ENCODE results near the gene SPHK1. TPM values are rescaled to one million over a fixed set of nuclear protein-coding genes. Genes with fewer than 3 reads are reported as not detected.

Gene SPHK1, protein sequence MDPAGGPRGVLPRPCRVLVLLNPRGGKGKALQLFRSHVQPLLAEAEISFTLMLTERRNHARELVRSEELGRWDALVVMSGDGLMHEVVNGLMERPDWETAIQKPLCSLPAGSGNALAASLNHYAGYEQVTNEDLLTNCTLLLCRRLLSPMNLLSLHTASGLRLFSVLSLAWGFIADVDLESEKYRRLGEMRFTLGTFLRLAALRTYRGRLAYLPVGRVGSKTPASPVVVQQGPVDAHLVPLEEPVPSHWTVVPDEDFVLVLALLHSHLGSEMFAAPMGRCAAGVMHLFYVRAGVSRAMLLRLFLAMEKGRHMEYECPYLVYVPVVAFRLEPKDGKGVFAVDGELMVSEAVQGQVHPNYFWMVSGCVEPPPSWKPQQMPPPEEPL
- total RNA-seq: 13.1 and 14.6 TPM in 2 replicates

DNA sequence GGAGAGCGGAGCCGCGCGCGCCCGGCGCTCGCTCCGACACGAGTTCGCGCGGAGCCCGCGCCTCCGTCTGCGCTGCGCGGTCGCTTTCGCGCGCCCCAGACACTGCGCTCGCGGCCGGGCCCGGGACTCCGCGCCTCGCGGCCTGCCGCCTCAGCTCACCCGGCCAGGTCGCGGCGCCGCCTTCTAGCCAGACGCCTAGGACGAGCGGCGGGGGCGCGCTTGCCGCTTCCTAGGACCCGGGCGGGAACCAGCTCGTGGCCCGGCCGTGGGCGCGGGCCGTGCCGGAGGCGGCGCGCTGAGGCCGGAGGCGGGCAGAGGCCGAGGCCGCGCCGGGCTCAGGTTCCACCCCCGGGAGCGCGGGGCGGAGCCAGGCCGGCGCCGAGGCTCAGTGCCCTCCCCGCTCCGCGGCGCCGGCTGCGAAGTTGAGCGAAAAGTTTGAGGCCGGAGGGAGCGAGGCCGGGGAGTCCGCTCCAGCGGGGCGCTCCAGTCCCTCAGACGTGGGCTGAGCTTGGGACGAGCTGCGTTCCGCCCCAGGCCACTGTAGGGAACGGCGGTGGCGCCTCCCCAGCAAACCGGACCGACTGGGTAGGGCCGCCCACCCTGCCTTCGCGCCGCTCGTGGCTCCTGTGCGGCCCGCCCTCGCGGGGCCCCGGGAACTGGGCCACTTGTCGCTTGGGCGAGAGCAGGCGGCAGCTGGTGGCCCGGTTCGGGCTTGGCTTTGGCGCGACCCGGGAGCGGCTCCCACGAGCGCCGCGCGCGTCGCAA is at the start of gene SPHK1:
TSS of gene SPHK1 (plus strand) at position 388 of the 765 bp plus-strand sequence. CDS start 1,036 bp downstream, outside the sequence.

DNA sequence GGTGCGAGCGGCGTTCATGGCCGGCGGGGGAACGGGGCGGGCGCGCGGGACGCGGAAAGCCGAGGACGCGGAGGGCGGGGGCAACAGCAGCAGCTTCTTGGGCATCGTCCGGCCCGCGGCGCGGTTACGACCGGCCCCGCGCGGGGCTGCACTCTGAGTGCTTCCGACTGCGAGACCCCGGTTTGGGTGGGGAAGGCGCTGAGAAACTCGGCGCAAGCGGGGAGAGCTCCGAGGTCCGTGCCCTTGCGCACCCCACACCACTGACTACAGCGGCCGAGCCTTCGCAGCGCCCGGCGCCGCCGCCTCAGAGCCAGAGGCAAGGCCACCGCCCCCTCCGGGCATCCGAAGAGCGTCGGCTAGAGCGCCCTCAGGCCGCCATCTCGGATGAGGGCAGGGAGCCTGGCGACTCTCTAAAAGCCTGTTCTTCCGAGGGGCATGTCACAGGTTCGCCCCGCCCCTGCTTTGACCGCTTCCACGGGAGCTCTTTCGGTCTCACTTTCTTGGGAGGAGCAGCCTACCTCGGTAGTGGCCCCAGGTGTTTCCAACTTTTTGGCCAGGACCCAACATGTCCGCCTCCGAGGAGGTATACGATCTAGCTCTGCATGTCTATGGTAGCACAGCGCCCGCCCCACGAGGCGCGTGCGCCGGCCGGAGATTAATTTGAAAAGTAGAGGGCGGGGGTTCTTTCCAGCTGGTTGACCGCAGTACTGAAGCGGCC is 30.7 kb upstream of the SPHK1 start, which contains the start of gene PRPSAP1:
TSS of gene PRPSAP1 (minus strand) at position 318 of the 718 bp plus-strand sequence. CDS start at position 105, 213 bp downstream.

Other genes starting within 250 kb of the SPHK1 start
- under 0.01 and 0.17 TPM in 2 replicates for gene FOXJ1, start 243.4 kb upstream of the SPHK1 start, total RNA-seq
- gene RNF157, start 144.1 kb upstream of the SPHK1 start, total RNA-seq: 1.0 and 2.5 TPM in 2 replicates
- 18.3 and 25.6 TPM in 2 replicates for gene UBALD2, start 119.3 kb upstream of the SPHK1 start, total RNA-seq
- gene QRICH2, start 76.3 kb upstream of the SPHK1 start, total RNA-seq: 0.59 and 0.84 TPM in 2 replicates
- gene PRPSAP1, start 30.7 kb upstream of the SPHK1 start, total RNA-seq: 16.1 and 18.6 TPM in 2 replicates
- gene UBE2O, start 68.5 kb downstream of the SPHK1 start, total RNA-seq: 9.9 and 13.1 TPM in 2 replicates
- not detected in 2 replicates for gene AANAT, start 83.0 kb downstream of the SPHK1 start, total RNA-seq
- 12.1 and 12.8 TPM in 2 replicates for gene RHBDF2, start 116.8 kb downstream of the SPHK1 start, total RNA-seq
- 15.8 and 16.1 TPM in 2 replicates for gene CYGB, start 153.1 kb downstream of the SPHK1 start, total RNA-seq
- gene PRCD, start 155.4 kb downstream of the SPHK1 start, total RNA-seq: 1.2 and 2.2 TPM in 2 replicates
- gene ST6GALNAC2, start 201.3 kb downstream of the SPHK1 start, total RNA-seq: 0.67 and 1.8 TPM in 2 replicates

Data from bronchus fibroblast of lung (primary cell).